WTC11 (cell line): ENCODE measurements around the gene EBF3.

Experiments
- CTCF ChIP-seq: fragments of 200-600 bp; IDR thresholded peaks from 2 replicates; pipeline ENCODE4 v1.8.0; 2022; ENCODE audit warnings: antibody characterized with exemption
- EMX1 ChIP-seq: fragments of 250-450 bp; sonication (Bioruptor Pico); IDR thresholded peaks from 2 replicates; pipeline ENCODE4 v1.8.0; 2021; ENCODE audit warnings: mild to moderate bottlenecking
- ETV6 ChIP-seq: sonication (generic); formaldehyde crosslinking; IDR thresholded peaks from 2 replicates; pipeline ENCODE4 v1.8.1; 2022; ENCODE audit warnings: mild to moderate bottlenecking, missing genetic modification reagents
- USF2 ChIP-seq: sonication (generic); formaldehyde crosslinking; IDR thresholded peaks from 2 replicates; pipeline ENCODE4 v1.8.1; 2023; ENCODE audit warnings: mild to moderate bottlenecking, missing genetic modification reagents, moderate library complexity
- ZBTB43 ChIP-seq: sonication (generic); formaldehyde crosslinking; IDR thresholded peaks from 2 replicates; pipeline ENCODE4 v1.8.1; 2023; ENCODE audit warnings: mild to moderate bottlenecking, missing genetic modification reagents

GRCh38 chr10:129847741-129848483, 116.2 kb downstream of the EBF3 start:
- TF ChIP-seq CTCF (no peak), ZBTB43 (CRISPR knock-in tag) (no peak), EMX1 (CRISPR knock-in tag) (no peak), ETV6 (CRISPR knock-in tag) (no peak), USF2 (CRISPR knock-in tag) (no peak)
